Heart left ventricle (tissue), 16 donors: ENCODE results near the gene SH3PXD2A. TPM values are rescaled to one million over a fixed set of nuclear protein-coding genes. Genes with fewer than 3 reads are reported as not detected.

ENCODE experiments used
- ATAC-seq, 4 donors: fragments of 200-7000 bp; cut with Tn5 transposase; one replicate each; pipeline ENCODE4 v1.9.1; 2020 to 2022; ENCODE audit warnings: moderate library complexity in 4 of 4, mild to moderate bottlenecking in 3 of 4, moderate number of reproducible peaks in 1 of 4
- DNase-seq, 5 donors: peaks; one replicate each; pipeline ENCODE4 v3.0.0-alpha.2; 2020
- H3K27ac ChIP-seq, 12 donors: fragments of 200-600 bp; sonication (generic) in 4 of 12; one replicate each; pipeline versions ENCODE4 v1.5.0 to v1.8.0; 2016 to 2022; ENCODE audit warnings: mild to moderate bottlenecking in 2 of 12
- H3K27me3 ChIP-seq, 9 donors: fragments of 200-600 bp; sonication (generic) in 2 of 9; one replicate each; pipeline versions ENCODE4 v1.5.1 to v1.8.0; 2016 to 2022; ENCODE audit warnings: mild to moderate bottlenecking in 3 of 9
- H3K36me3 ChIP-seq, 9 donors: fragments of 200-600 bp; sonication (generic) in 2 of 9; one replicate each; pipeline versions ENCODE4 v1.5.0 to v1.8.0; 2018 to 2022; ENCODE audit warnings: mild to moderate bottlenecking in 2 of 9
- H3K4me1 ChIP-seq, 12 donors: fragments of 200-600 bp; sonication (generic) in 4 of 12; one replicate each; pipeline versions ENCODE4 v1.5.0 to v1.8.0; 2016 to 2022; ENCODE audit warnings: mild to moderate bottlenecking in 3 of 12
- H3K4me3 ChIP-seq, 12 donors: fragments of 200-600 bp; sonication (generic) in 4 of 12; one replicate each; pipeline versions ENCODE4 v1.5.0 to v1.8.0; 2017 to 2022; ENCODE audit warnings: mild to moderate bottlenecking in 9 of 12, moderate library complexity in 4 of 12
- H3K9me3 ChIP-seq, 12 donors: fragments of 200-600 bp; sonication (generic) in 4 of 12; one replicate each; pipeline versions ENCODE4 v1.5.0 to v1.8.0; 2016 to 2022; ENCODE audit warnings: mild to moderate bottlenecking in 1 of 12
- CTCF ChIP-seq, 12 donors: fragments of 200-600 bp; sonication (generic) in 4 of 12; IDR thresholded peaks; one replicate each; pipeline versions ENCODE4 v1.5.0 to v1.8.0; 2018 to 2022; ENCODE audit warnings: antibody characterized with exemption in 12 of 12, mild to moderate bottlenecking in 5 of 12
- POLR2A ChIP-seq, 2 donors: fragments of 450-650 bp; IDR thresholded peaks; one replicate each; pipeline ENCODE4 v1.6.1; 2017; ENCODE audit warnings: antibody characterized with exemption in 2 of 2, mild to moderate bottlenecking in 2 of 2, moderate library complexity in 2 of 2
- WGBS, 4 donors: extraction: QIAGEN DNeasy Blood & Tissue Kit in 2 of 4; methylation state at CpG; one replicate each; pipeline versions ENCODE4 v1.1.5 to v1.1.7; 2013 to 2018; 5-methylcytosine and 5-hydroxymethylcytosine counted together
- intact Hi-C, 10 donors: fragments of 100-400 bp; cut with DNase I; formaldehyde crosslinking; loops; one replicate each; pipeline versions ENCODE4 v1.11.1 to v1.14.2; 2022
- polyA plus RNA-seq, 2 donors: library from polyadenylated mRNA; stranded (reverse); fragments of 200-250 nt; gene quantifications; one replicate each; pipeline ENCODE4 v1.2.3, GENCODE V29; 2013
- total RNA-seq, 9 donors: library from RNA; depleted of rRNA in 2 of 9; stranded (reverse); fragments of >200 nt in 2 of 9; fragmentation: NEBNext Ultra II Directional in 3 of 9; extraction: Animal tissue kit (Norgen Biotek cat#: 25700) in 3 of 9; gene quantifications; one replicate each; pipeline versions ENCODE4 v1.1.0 to v1.2.4, GENCODE V29; 2016 to 2023
- donor health status: ischemic (EF 13 %, LVEDD 7.1; RV severe dilation, severe dysfunction).
- donor health status: healthy with polysubstance abuse.
- donor health status: DM: no; HTN: yes; CAD: no.
- donor health status: DM: no; HTN: no; CAD: no.
- donor health status: ischemic (EF 25% LVEDD 6.9; RV normal size, moderate dysfunction).
- donor health status: ischemic (EF 25% LVEDD 5.7; RV mildly dilated, moderate dysfunction).
- donor health status: healthy.
- donor health status: DM: yes; HTN: yes; CAD: no.
- donor health status: ischemic (EF 35%, LVEDD 5.7; RV mildly dilated, moderate dysfunction).
- donor health status: nonischemic (EF 11% LVEDD 7.7; RV severe dilation, severe dysfunction).
- donor health status: DM: yes; HTN: yes; CAD: no.
- donor health status: PGD.
- donor health status: ischemic (EF 29% LVEDD 5.4; RV normal size, mild dysfunction).
- donor health status: nonischemic (EF 23%, LVEDD 6.1; RV moderate dilation, normal function).

Gene SH3PXD2A
- total and polyA plus RNA-seq, 11 donors, result 11.8 to 43.4 (median 31.1) TPM

DNA sequence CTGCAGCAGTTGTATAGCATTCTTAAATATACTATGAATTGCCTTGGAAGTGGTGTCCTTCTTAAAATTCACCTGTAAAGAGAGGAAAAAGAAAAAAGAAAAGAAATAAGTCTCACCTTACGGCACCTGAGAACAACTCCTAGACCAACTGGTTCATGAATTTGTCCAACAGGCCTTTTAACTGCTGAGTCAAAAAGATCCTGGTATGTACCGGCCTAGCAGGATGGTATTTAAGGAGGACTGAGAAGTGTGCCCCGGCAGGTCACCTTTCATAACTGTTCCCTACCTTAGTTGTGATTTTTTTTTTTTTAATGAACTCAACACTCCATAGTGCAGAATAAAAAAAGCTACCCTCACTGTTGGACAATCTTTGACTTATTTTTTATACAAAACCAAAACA is 36.8 kb upstream of the SH3PXD2A start:
- Histone ChIP-seq H3K27ac (peak overlapping the region in 3 of 12 donors; percentile 75 to 82 (median 77)), H3K4me3 (no peak overlapping the region), H3K27me3 (no peaks in the 10 kb centered on the region), H3K36me3 (peaks cover 0 to 53% (median 48%) of the 10 kb centered on the region in 9 donors), H3K4me1 (peaks cover 14 to 72% (median 52%) of the 10 kb centered on the region in 12 donors), H3K9me3 (no peaks in the 10 kb centered on the region)
- TF ChIP-seq POLR2A (IDR thresholded peaks at IDR 0.05), result no peak
- TF ChIP-seq CTCF (IDR thresholded peaks at IDR 0.05), result no peak
- no peak for DNase-seq
- intact Hi-C loops, result loop anchor here in 8 of 10 donors (5.0 to 10.0 kb wide), 7 partner anchors 75 to 313 kb away; partner anchors contain the start of genes SFR1 (in 4 of the 8) and SLK (in 2 of the 8)
- WGBS, 4 donors, result 92 to 96% (median 94%) methylated on average over 3 of the region's 3 CpGs
- ATAC-seq, result no peak

DNA sequence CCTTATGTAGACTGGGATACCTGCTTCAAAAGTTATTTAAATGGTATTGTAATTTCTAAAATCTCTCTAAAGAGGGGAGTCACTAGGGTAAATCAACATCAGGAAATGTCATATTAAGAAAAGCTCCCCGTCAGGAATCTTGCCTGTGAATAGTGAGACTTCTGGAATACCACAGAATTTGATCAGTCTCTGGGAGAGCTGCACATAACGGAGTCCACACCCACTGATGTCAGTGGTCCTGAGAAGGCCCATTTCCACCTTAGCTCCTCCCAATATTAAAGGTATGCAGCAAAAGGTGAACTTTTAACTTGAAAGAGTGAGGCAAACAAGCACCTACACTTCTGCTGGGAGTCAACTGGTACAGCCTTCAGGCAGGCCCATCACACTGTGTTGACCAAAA is 35.3 kb upstream of the SH3PXD2A start:
- DNase-seq (no peak), ATAC-seq (no peak)
- H3K4me1 ChIP-seq, result peaks cover 12 to 58% (median 42%) of the 10 kb centered on the region in 12 donors
- TF ChIP-seq POLR2A (IDR thresholded peaks at IDR 0.05) (no peak), CTCF (IDR thresholded peaks at IDR 0.05) (no peak)
- no peaks in the 10 kb centered on the region for H3K27me3 ChIP-seq
- H3K36me3 ChIP-seq, result peaks cover 0 to 53% (median 46%) of the 10 kb centered on the region in 9 donors
- H3K4me3 ChIP-seq, result no peak overlapping the region
- no peaks in the 10 kb centered on the region for H3K9me3 ChIP-seq
- intact Hi-C loops, result loop anchor here in 8 of 10 donors (1.0 to 10.0 kb wide), 8 partner anchors 28 to 314 kb away; partner anchors contain the start of genes SFR1 (in 4 of the 8), SLK (in 2 of the 8) and STN1 (in 1 of the 8)
- WGBS, 4 donors, result 69 to 86% (median 77%) methylated on average over 2 of the region's 2 CpGs
- peak overlapping the region in 10 of 12 donors; percentile 4 to 71 (median 32) for H3K27ac ChIP-seq

DNA sequence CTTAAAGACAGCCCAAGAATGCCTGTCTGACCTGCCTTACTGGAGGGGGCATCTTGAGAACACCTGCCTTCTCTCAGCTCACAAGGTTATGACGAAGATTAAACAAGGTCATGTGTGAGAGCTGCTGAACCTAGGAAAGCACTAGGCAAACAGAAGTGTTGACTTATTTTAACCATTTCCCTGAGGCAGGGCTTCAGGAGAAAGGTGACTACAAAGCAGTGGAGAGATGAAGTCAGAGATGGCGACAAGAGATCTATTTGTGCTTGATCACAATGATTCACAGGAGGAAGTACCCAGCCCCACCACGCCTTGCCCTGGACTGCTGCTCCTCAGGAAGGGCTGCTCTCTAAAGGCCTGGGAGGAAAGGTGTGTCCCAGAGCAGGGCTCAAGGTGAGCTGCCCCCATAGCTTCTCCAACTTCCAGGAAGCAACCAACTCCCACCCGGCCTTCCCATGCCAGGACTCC is 34.9 kb upstream of the SH3PXD2A start:
- intact Hi-C loops, result loop anchor here in 8 of 10 donors (1.0 to 10.0 kb wide), 8 partner anchors 28 to 315 kb away; partner anchors contain the start of genes SFR1 (in 4 of the 8), SLK (in 2 of the 8) and STN1 (in 1 of the 8)
- Histone ChIP-seq H3K4me3 (no peak overlapping the region), H3K4me1 (peaks cover 8 to 53% (median 40%) of the 10 kb centered on the region in 12 donors), H3K9me3 (no peaks in the 10 kb centered on the region), H3K27me3 (no peaks in the 10 kb centered on the region), H3K36me3 (peaks cover 0 to 54% (median 46%) of the 10 kb centered on the region in 9 donors), H3K27ac (peak overlapping the region in 11 of 12 donors; percentile 4 to 71 (median 34))
- DNase-seq (peak in 2 of 5 donors; percentile 29 to 74), ATAC-seq (peak in 3 of 4 donors; percentile 40 to 62 (median 58))
- no peak for TF ChIP-seq POLR2A (IDR thresholded peaks at IDR 0.05)
- TF ChIP-seq CTCF (IDR thresholded peaks at IDR 0.05), result no peak
- whole genome bisulfite sequencing, 4 donors, result 54 to 67% (median 61%) methylated on average over 3 to 4 of the region's 4 CpGs

GRCh38 chr10:103889121-103889720 is 33.8 kb upstream of the SH3PXD2A start:
- DNase-seq (no peak), ATAC-seq (no peak)
- TF ChIP-seq CTCF (IDR thresholded peaks at IDR 0.05) (no peak), POLR2A (IDR thresholded peaks at IDR 0.05) (no peak)
- Histone ChIP-seq H3K27ac (peak overlapping the region in 6 of 12 donors; percentile 9 to 65 (median 56)), H3K36me3 (peaks cover 0 to 58% (median 46%) of the 10 kb centered on the region in 9 donors), H3K4me1 (peaks cover 8 to 52% (median 35%) of the 10 kb centered on the region in 12 donors), H3K9me3 (no peaks in the 10 kb centered on the region), H3K27me3 (no peaks in the 10 kb centered on the region), H3K4me3 (no peak overlapping the region)
- intact Hi-C loops, result loop anchor here (2.0 to 10.0 kb wide), 8 partner anchors 78 to 323 kb away; partner anchors contain the start of genes SFR1 (in 5 of the 10) and SLK (in 2 of the 10)
- 69 to 83% (median 79%) methylated on average over 2 of the region's 2 CpGs for WGBS, 4 donors
